Small intestine (tissue), 7 donors: ENCODE results near the gene TMEM219. TPM values are rescaled to one million over a fixed set of nuclear protein-coding genes. Genes with fewer than 3 reads are reported as not detected.

ENCODE experiments used
- DNase-seq, 2 donors: peaks; one replicate each; pipeline versions ENCODE4 v3.0.0 to v3.0.0-alpha.2; 2013
- FAIRE-seq: peaks from 2 replicates; lab custom pipeline; 2012; peaks lifted over from hg19 to GRCh38; lab: Jason Lieb, UNC
- H3K27ac ChIP-seq, 3 donors: one replicate each; pipeline ENCODE4 v1.5.1; 2013; ENCODE audit warnings: low read length in 2 of 3, mild to moderate bottlenecking in 2 of 3, control low read depth in 1 of 3, inconsistent platforms in 1 of 3, low read depth in 1 of 3, moderate library complexity in 1 of 3
- H3K27me3 ChIP-seq, 3 donors: one replicate each; pipeline ENCODE4 v1.6.1; 2013; ENCODE audit warnings: low read length in 3 of 3, inconsistent platforms in 1 of 3; ENCODE audit not compliant: control insufficient read depth in 3 of 3, insufficient read depth in 3 of 3
- H3K36me3 ChIP-seq, 3 donors: one replicate each; pipeline ENCODE4 v1.6.1; 2013; ENCODE audit warnings: low read length in 3 of 3, inconsistent platforms in 1 of 3, low read depth in 1 of 3, mild to moderate bottlenecking in 1 of 3, moderate library complexity in 1 of 3; ENCODE audit not compliant: control insufficient read depth in 3 of 3, insufficient read depth in 2 of 3
- H3K4me1 ChIP-seq, 3 donors: one replicate each; pipeline ENCODE4 v1.6.1; 2013; ENCODE audit warnings: low read length in 2 of 3, inconsistent platforms in 1 of 3, low read depth in 1 of 3, mild to moderate bottlenecking in 1 of 3, moderate library complexity in 1 of 3; ENCODE audit not compliant: control insufficient read depth in 3 of 3, insufficient read depth in 2 of 3
- H3K4me3 ChIP-seq, 3 donors: one replicate each; pipeline ENCODE4 v1.5.1; 2013; ENCODE audit warnings: low read length in 3 of 3, control low read depth in 1 of 3, inconsistent platforms in 1 of 3, low read depth in 1 of 3, mild to moderate bottlenecking in 1 of 3, moderate library complexity in 1 of 3
- H3K9me3 ChIP-seq, 2 donors: one replicate each; pipeline ENCODE4 v1.6.1; 2013; ENCODE audit warnings: low read depth in 1 of 2, low read length in 1 of 2; ENCODE audit not compliant: control insufficient read depth in 2 of 2, insufficient read depth in 1 of 2
- WGBS, 3 donors: extraction: QIAGEN DNeasy Blood & Tissue Kit; methylation state at CpG; one replicate each; pipeline ENCODE4 v1.1.7; 2013; 5-methylcytosine and 5-hydroxymethylcytosine counted together
- polyA plus RNA-seq, 4 donors: library from polyadenylated mRNA; stranded (reverse) in 3 of 4; unstranded in 1 of 4; fragments of 200-250 nt in 3 of 4; fragments of 120-200 nt in 1 of 4; gene quantifications; one replicate each; pipeline versions ENCODE4 v1.2.1 to v1.2.3, GENCODE V29; 2013
- donor health status: healthy with polysubstance abuse.
- donor health status: control.
- donor health status: control.
- donor health status: Bipolar disorder and iron deficiency.
- donor health status: healthy.

The TMEM219 gene
- polyA plus RNA-seq, 4 donors: 163 to 334 (median 242) TPM

DNA sequence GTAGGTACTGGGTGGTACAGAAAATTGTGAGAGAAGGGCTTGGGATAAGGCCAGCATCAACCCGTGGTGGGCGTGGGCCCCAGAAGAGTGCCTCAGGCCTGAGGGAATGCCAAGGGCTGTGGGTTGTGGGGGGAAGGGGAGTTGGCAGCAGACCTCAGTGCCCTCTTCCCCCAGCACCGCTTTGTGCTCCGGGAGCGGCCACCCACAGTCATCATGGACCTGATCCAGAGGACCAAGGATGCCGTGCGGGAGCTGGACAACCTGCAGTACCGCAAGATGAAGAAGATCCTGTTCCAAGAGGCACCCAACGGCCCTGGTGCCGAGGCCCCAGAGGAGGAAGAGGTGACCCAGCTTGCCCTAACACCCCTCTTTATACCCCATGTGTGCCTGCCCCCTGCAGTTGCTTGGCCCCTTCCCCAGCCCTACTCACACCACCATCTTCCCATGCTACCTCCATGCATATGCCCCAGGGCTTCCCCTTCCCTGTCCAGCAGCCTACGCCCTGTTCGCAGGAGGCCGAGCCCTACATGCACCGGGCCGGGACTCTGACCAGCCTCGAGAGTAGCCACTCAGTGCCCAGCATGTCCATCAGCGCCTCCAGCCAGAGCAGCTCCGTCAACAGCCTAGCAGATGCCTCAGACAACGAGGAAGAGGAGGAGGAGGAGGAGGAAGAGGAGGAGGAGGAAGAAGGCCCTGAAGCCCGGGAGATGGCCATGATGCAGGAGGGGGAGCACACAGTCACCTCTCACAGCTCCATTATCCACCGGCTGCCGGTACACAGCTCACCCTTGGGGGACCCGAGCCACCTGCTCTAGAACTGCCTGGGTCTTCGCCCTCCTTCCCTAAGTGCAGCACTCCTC lies 20.9 kb downstream of the TMEM219 start:
- Histone ChIP-seq H3K27ac (no peak overlapping the region), H3K4me3 (no peak overlapping the region), H3K36me3 (peaks cover 32 to 91% (median 54%) of the 10 kb centered on the region in 3 donors), H3K27me3 (no peaks in the 10 kb centered on the region), H3K9me3 (no peaks in the 10 kb centered on the region), H3K4me1 (no peaks in the 10 kb centered on the region)
- no peak for FAIRE-seq
- DNase-seq: no peak
- WGBS, 3 donors: 91 to 94% (median 92%) methylated on average over 20 to 24 of the region's 24 CpGs

DNA sequence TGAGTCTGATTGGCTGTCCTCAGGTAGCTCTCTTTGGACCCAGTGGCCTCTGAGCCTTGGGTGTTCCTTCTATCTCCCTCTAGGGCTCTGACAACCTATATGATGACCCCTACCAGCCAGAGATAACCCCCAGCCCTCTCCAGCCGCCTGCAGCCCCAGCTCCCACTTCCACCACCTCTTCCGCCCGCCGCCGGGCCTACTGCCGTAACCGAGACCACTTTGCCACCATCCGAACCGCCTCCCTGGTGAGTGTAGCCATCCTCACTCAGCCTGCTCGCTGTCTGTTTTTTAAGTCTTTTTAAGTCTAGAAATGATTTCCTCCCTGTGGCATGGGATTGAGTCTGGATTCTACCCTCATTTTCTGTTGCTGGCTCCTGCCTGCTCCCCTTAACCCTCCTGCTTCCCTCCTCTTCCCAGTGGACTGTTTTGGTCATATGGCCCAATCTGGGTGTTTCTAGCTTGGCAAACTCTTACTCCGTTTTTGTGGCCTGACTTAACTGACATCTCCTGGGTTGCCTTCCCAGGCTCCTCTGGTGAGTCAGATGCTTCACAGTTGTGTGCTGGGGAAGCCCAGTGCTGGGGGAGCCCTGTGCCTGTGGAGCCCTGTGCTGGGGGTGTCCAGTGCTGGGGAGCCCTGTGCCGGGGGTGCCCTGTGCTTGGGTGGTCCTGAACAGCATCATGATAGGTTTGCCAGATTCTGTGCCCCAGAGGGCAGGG lies 21.7 kb downstream of the TMEM219 start:
- Histone ChIP-seq H3K27me3 (no peaks in the 10 kb centered on the region), H3K4me1 (no peaks in the 10 kb centered on the region), H3K36me3 (peaks cover 32 to 91% (median 54%) of the 10 kb centered on the region in 3 donors), H3K9me3 (no peaks in the 10 kb centered on the region), H3K4me3 (no peak overlapping the region), H3K27ac (no peak overlapping the region)
- 92 to 95% (median 92%) methylated on average over 12 of the region's 12 CpGs for WGBS, 3 donors
- FAIRE-seq (no peak), DNase-seq (no peak)

DNA sequence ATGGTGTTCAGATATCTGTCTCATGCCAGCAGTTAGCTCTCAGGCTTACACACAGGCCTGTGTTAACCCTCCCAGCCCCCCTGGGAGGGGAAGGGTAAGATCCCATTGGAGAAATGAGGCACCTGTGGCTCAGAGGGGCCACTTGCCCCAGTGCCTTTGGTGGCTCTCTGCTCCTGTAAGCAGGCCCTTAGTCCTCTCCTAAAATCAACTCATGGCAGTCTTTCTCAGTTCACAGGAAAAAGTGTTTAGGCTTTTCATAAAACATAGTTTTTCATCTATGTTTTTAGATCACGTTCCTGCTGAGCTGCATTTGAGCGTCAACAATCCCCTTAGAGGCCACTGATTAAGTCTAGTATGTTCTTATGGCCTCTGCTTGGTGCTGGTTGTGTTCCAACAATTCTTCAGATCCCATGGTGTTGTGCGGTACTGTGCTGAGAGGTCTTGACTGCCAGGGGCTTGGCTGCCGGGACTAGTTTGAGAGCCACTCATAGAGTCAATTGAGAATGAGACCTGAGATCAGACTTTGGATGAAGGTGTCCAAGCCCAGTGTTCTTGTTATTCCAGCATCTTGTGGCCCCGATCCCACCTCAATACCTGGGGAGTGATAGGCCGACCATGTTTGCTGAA lies 22.4 kb downstream of the TMEM219 start:
- Histone ChIP-seq H3K4me3 (no peak overlapping the region), H3K27me3 (no peaks in the 10 kb centered on the region), H3K27ac (no peak overlapping the region), H3K36me3 (peaks cover 30 to 91% (median 56%) of the 10 kb centered on the region in 3 donors), H3K4me1 (no peaks in the 10 kb centered on the region), H3K9me3 (no peaks in the 10 kb centered on the region)
- 85 to 95% (median 90%) methylated on average over 6 of the region's 6 CpGs for WGBS, 3 donors
- FAIRE-seq (no peak), DNase-seq (no peak)

DNA sequence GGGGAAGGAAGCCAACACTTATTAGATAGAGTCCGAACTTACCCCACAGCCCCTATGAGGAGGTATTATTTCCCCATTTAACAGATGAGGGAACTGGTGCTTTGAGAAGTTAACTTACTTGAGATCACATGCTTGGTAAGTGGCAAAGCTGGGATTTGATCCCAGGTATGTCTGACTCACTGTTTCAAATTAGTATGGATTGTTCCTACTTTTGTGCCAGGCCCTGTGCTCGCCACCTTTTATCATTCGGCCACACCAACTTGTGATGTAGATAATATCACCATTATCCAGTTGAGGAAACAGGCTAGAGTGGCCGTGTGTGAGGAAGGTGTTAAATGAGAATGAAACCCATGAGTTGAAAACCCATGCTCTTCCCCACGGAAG lies 22.9 kb downstream of the TMEM219 start:
- WGBS, 3 donors: 89 to 94% (median 94%) methylated on average over 5 of the region's 5 CpGs
- FAIRE-seq (no peak), DNase-seq (no peak)
- no peaks in the 10 kb centered on the region for H3K27me3 ChIP-seq
- H3K4me1 ChIP-seq: no peaks in the 10 kb centered on the region
- H3K9me3 ChIP-seq: no peaks in the 10 kb centered on the region
- H3K27ac ChIP-seq: no peak overlapping the region
- H3K4me3 ChIP-seq: no peak overlapping the region
- peaks cover 30 to 92% (median 52%) of the 10 kb centered on the region in 3 donors for H3K36me3 ChIP-seq

DNA sequence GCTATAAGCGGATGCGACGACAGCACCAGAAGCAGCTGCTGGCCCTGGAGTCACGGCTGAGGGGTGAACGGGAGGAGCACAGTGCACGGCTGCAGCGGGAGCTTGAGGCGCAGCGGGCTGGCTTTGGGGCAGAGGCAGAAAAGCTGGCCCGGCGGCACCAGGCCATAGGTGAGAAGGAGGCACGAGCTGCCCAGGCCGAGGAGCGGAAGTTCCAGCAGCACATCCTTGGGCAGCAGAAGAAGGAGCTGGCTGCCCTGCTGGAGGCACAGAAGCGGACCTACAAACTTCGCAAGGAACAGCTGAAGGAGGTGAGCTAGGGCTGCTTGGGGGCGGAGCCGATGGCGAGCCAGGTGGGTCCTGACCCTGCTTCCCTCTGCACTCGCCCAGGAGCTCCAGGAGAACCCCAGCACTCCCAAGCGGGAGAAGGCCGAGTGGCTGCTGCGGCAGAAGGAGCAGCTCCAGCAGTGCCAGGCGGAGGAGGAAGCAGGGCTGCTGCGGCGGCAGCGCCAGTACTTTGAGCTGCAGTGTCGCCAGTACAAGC lies 23.5 kb downstream of the TMEM219 start:
- 94 to 98% (median 94%) methylated on average over 27 to 28 of the region's 28 CpGs for WGBS, 3 donors
- H3K9me3 ChIP-seq: no peaks in the 10 kb centered on the region
- peaks cover 30 to 86% (median 50%) of the 10 kb centered on the region in 3 donors for H3K36me3 ChIP-seq
- H3K27me3 ChIP-seq: no peaks in the 10 kb centered on the region
- no peak overlapping the region for H3K27ac ChIP-seq
- H3K4me1 ChIP-seq: no peaks in the 10 kb centered on the region
- FAIRE-seq (no peak), DNase-seq (no peak)
- H3K4me3 ChIP-seq: no peak overlapping the region

DNA sequence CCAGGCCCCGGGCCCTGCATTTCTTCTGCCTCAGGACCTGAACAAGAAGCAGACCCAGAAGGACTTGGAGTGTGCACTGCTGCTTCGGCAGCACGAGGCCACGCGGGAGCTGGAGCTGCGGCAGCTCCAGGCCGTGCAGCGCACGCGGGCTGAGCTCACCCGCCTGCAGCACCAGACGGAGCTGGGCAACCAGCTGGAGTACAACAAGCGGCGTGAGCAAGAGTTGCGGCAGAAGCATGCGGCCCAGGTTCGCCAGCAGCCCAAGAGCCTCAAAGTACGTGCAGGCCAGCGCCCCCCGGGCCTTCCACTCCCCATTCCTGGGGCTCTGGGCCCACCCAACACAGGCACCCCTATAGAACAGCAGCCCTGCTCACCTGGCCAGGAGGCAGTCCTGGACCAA lies 24.4 kb downstream of the TMEM219 start:
- 93 to 96% (median 96%) methylated on average over 20 of the region's 20 CpGs for WGBS, 3 donors
- DNase-seq: no peak
- Histone ChIP-seq H3K27ac (no peak overlapping the region), H3K9me3 (no peaks in the 10 kb centered on the region), H3K4me1 (no peaks in the 10 kb centered on the region), H3K4me3 (no peak overlapping the region), H3K36me3 (peaks cover 31 to 93% (median 51%) of the 10 kb centered on the region in 3 donors), H3K27me3 (no peaks in the 10 kb centered on the region)
- FAIRE-seq: no peak

DNA sequence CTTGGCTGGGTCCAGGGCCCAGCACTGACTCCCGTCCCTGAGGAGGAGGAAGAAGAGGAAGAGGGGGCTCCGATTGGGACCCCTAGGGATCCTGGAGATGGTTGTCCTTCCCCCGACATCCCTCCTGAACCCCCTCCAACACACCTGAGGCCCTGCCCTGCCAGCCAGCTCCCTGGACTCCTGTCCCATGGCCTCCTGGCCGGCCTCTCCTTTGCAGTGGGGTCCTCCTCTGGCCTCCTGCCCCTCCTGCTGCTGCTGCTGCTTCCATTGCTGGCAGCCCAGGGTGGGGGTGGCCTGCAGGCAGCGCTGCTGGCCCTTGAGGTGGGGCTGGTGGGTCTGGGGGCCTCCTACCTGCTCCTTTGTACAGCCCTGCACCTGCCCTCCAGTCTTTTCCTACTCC lies 25.1 kb downstream of the TMEM219 start:
- Histone ChIP-seq H3K4me1 (no peaks in the 10 kb centered on the region), H3K9me3 (no peaks in the 10 kb centered on the region), H3K36me3 (peaks cover 25 to 94% (median 44%) of the 10 kb centered on the region in 3 donors), H3K4me3 (no peak overlapping the region), H3K27ac (no peak overlapping the region), H3K27me3 (no peaks in the 10 kb centered on the region)
- DNase-seq: no peak
- WGBS, 3 donors: 89 to 100% (median 92%) methylated on average over 4 to 5 of the region's 5 CpGs
- FAIRE-seq: no peak
